ENCODE measurements around the gene EXOSC1.
"Not testable (repeated sequence)": the region's sequence is repeated elsewhere in the genome, so short reads cannot be mapped to it uniquely, and the experiment has no call there.

The EXOSC1 gene

DNA sequence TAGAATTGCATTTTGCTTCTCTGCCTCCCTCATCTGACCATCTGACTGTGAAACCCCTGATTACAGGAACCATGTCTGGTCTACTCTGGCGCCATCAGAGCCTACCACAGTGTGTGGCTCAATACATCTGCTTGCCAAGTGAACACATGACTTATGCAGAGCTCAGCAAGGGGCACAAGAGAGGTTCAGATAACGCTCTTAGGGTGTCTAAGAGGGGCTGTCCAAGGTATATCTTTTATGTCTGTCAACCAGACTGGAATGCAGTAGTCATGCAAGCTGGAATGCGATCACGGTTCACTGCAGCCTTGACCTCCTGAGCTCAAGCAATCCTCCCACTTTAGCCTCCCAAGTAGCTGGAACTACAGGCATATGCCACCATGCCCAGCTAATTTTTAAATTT is 34.4 kb downstream of the EXOSC1 start:
- peaks cover 11% of the 10 kb centered on the region for H3K4me1 ChIP-seq
- no peak overlapping the region for H3K4me3 ChIP-seq
- H3K9me3 ChIP-seq = no peaks in the 10 kb centered on the region
- H3K36me3 ChIP-seq (replicated peaks) = no peaks in the 10 kb centered on the region
- no peaks in the 10 kb centered on the region for H3K27me3 ChIP-seq (ENCODE audit: low read depth)
- DNase-seq (ENCODE audit: low spot score in 2 of 2) = no peak
- in situ Hi-C loops (cut with MboI; ENCODE audit: low sequenced_read_pairs) = no loop called here

GRCh38 chr10:97408496-97408992 is 37.3 kb downstream of the EXOSC1 start:
- H3K27me3 ChIP-seq (ENCODE audit: low read depth) = no peaks in the 10 kb centered on the region
- DNase-seq (ENCODE audit: low spot score in 2 of 2) = no peak
- in situ Hi-C loops (cut with MboI; ENCODE audit: low sequenced_read_pairs) = no loop called here
- H3K4me3 ChIP-seq = no peak overlapping the region
- H3K36me3 ChIP-seq (replicated peaks) = no peaks in the 10 kb centered on the region
- no peaks in the 10 kb centered on the region for H3K9me3 ChIP-seq
- H3K4me1 ChIP-seq = peaks cover 11% of the 10 kb centered on the region

GRCh38 chr10:97407952-97408248 is 37.9 kb downstream of the EXOSC1 start:
- no peak for DNase-seq (ENCODE audit: low spot score in 2 of 2)
- in situ Hi-C loops (cut with MboI; ENCODE audit: low sequenced_read_pairs) = no loop called here
- no peaks in the 10 kb centered on the region for H3K9me3 ChIP-seq
- no peaks in the 10 kb centered on the region for H3K27me3 ChIP-seq (ENCODE audit: low read depth)
- no peak overlapping the region for H3K4me3 ChIP-seq
- no peaks in the 10 kb centered on the region for H3K36me3 ChIP-seq (replicated peaks)
- H3K4me1 ChIP-seq = peaks cover 11% of the 10 kb centered on the region

GRCh38 chr10:97407211-97407951 is 38.4 kb downstream of the EXOSC1 start:
- peaks cover 11% of the 10 kb centered on the region for H3K4me1 ChIP-seq
- peak overlapping the region; percentile 11; the same call in 1 of the 2 replicates for H3K4me3 ChIP-seq
- in situ Hi-C loops (cut with MboI; ENCODE audit: low sequenced_read_pairs) = no loop called here

GRCh38 chr10:97406483-97406882 is 39.3 kb downstream of the EXOSC1 start:
- H3K4me3 ChIP-seq; H3K36me3 ChIP-seq (replicated peaks); H3K9me3 ChIP-seq; in situ Hi-C loops (cut with MboI; ENCODE audit: low sequenced_read_pairs); H3K27me3 ChIP-seq (ENCODE audit: low read depth); DNase-seq (ENCODE audit: low spot score in 2 of 2): not testable (repeated sequence)
- H3K4me1 ChIP-seq = peaks cover 12% of the 10 kb centered on the region

More at GRCh38 chr10:97407211-97407951, 38.4 kb downstream of the EXOSC1 start:
- Histone ChIP-seq H3K36me3 (replicated peaks) (no peaks in the 10 kb centered on the region), H3K9me3 (no peaks in the 10 kb centered on the region), H3K27me3 (ENCODE audit: low read depth) (no peaks in the 10 kb centered on the region)
- DNase-seq (ENCODE audit: low spot score in 2 of 2) = peak; percentile 75 to 86

- H3K36me3 ChIP-seq (replicated peaks) = no peaks in the 10 kb centered on the region
- no peaks in the 10 kb centered on the region for H3K27me3 ChIP-seq (ENCODE audit: low read depth)
- DNase-seq (ENCODE audit: low spot score in 2 of 2) = no peak
- peaks cover 14% of the 10 kb centered on the region for H3K4me1 ChIP-seq
- H3K4me3 ChIP-seq = no peak overlapping the region
- in situ Hi-C loops (cut with MboI; ENCODE audit: low sequenced_read_pairs) = no loop called here
- no peaks in the 10 kb centered on the region for H3K9me3 ChIP-seq
Observed at GRCh38 chr10:97406064-97406463, 39.7 kb downstream of the EXOSC1 start.

GRCh38 chr10:97404044-97404443 is 41.8 kb downstream of the EXOSC1 start:
- Histone ChIP-seq H3K4me1 (peaks cover 18% of the 10 kb centered on the region), H3K9me3 (no peaks in the 10 kb centered on the region), H3K4me3 (no peak overlapping the region), H3K27me3 (ENCODE audit: low read depth) (no peaks in the 10 kb centered on the region), H3K36me3 (replicated peaks) (0 out of 2 replicates have a peak, but pooled peaks cover 3% of the 10 kb centered on the region)
- in situ Hi-C loops (cut with MboI; ENCODE audit: low sequenced_read_pairs) = no loop called here
- no peak for DNase-seq (ENCODE audit: low spot score in 2 of 2)

GRCh38 chr10:97401455-97401919 is 44.3 kb downstream of the EXOSC1 start:
- H3K4me3 ChIP-seq = peak overlapping the region; percentile 78
- in situ Hi-C loops (cut with MboI; ENCODE audit: low sequenced_read_pairs) = no loop called here
- no peak for DNase-seq (ENCODE audit: low spot score in 2 of 2)

GRCh38 chr10:97400665-97401454 is 44.9 kb downstream of the EXOSC1 start, which contains the start of gene RRP12:
Gene RRP12 (minus strand): TSS chr10:97401340. CDS start chr10:97401231, 109 bp downstream.
- H3K27me3 ChIP-seq (ENCODE audit: low read depth) = no peaks in the 10 kb centered on the region
- peaks cover 7% of the 10 kb centered on the region; the same call in 1 of the 2 replicates for H3K4me1 ChIP-seq
- H3K4me3 ChIP-seq = peak within 1 kb of the TSS; percentile 78
- DNase-seq (ENCODE audit: low spot score in 2 of 2) = peak; percentile 93 to 99
- in situ Hi-C loops (cut with MboI; ENCODE audit: low sequenced_read_pairs) = no loop called here
- H3K36me3 ChIP-seq (replicated peaks) = peaks cover 21% of the 10 kb centered on the region
- no peaks in the 10 kb centered on the region for H3K9me3 ChIP-seq

More at GRCh38 chr10:97401455-97401919, 44.3 kb downstream of the EXOSC1 start:
- H3K4me1 ChIP-seq = peaks cover 7% of the 10 kb centered on the region; the same call in 1 of the 2 replicates
- peaks cover 15% of the 10 kb centered on the region for H3K36me3 ChIP-seq (replicated peaks)
- H3K9me3 ChIP-seq = no peaks in the 10 kb centered on the region
- H3K27me3 ChIP-seq (ENCODE audit: low read depth) = no peaks in the 10 kb centered on the region

- DNase-seq (ENCODE audit: low spot score in 2 of 2) = peak; percentile 10 to 59
- in situ Hi-C loops (cut with MboI; ENCODE audit: low sequenced_read_pairs) = no loop called here
- no peaks in the 10 kb centered on the region for H3K27me3 ChIP-seq (ENCODE audit: low read depth)
- H3K9me3 ChIP-seq = no peaks in the 10 kb centered on the region
- peaks cover 26% of the 10 kb centered on the region for H3K36me3 ChIP-seq (replicated peaks)
- H3K4me3 ChIP-seq = peak overlapping the region; percentile 78
- peaks cover 7% of the 10 kb centered on the region; the same call in 1 of the 2 replicates for H3K4me1 ChIP-seq
Observed at GRCh38 chr10:97399843-97400545, 45.8 kb downstream of the EXOSC1 start.

DNA sequence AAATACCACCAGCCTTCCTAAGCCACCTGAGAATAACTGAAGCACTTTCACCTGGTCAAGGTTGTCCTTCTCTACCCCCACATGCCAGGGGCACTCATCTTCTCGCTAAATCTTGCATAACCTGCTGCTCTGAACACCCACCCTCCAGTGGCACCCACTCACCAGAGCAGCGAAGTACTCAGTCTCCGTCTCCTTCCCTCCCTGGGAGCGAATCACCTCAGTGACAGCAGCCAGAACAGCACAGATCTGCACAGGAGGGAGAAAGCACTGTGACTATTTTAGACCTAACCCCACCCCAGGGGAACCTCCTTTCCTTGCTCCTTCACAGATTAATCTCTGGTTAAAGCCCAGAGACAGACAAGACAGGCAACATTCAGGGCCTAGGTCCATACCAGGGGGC is 49.8 kb downstream of the EXOSC1 start:
- Histone ChIP-seq H3K4me3 (no peak overlapping the region), H3K9me3 (no peaks in the 10 kb centered on the region), H3K27me3 (ENCODE audit: low read depth) (no peaks in the 10 kb centered on the region), H3K36me3 (replicated peaks) (peaks cover 49% of the 10 kb centered on the region), H3K4me1 (peaks cover 4% of the 10 kb centered on the region; the same call in 1 of the 2 replicates)
- in situ Hi-C loops (cut with MboI; ENCODE audit: low sequenced_read_pairs) = no loop called here
- no peak for DNase-seq (ENCODE audit: low spot score in 2 of 2)

GRCh38 chr10:97393034-97393573 is 52.7 kb downstream of the EXOSC1 start:
- Histone ChIP-seq H3K9me3 (no peaks in the 10 kb centered on the region), H3K27me3 (ENCODE audit: low read depth) (no peaks in the 10 kb centered on the region), H3K4me1 (no peaks in the 10 kb centered on the region), H3K4me3 (no peak overlapping the region), H3K36me3 (replicated peaks) (peaks cover 65% of the 10 kb centered on the region)
- no peak for DNase-seq (ENCODE audit: low spot score in 2 of 2)
- in situ Hi-C loops (cut with MboI; ENCODE audit: low sequenced_read_pairs) = no loop called here

- in situ Hi-C loops (cut with MboI; ENCODE audit: low sequenced_read_pairs) = no loop called here
- Histone ChIP-seq H3K27me3 (ENCODE audit: low read depth) (no peaks in the 10 kb centered on the region), H3K4me1 (no peaks in the 10 kb centered on the region), H3K9me3 (no peaks in the 10 kb centered on the region), H3K36me3 (replicated peaks) (peaks cover 56% of the 10 kb centered on the region), H3K4me3 (no peak overlapping the region)
- no peak for DNase-seq (ENCODE audit: low spot score in 2 of 2)
Observed at GRCh38 chr10:97390091-97390490, 55.7 kb downstream of the EXOSC1 start.
